NCI-H1092 treated with DMSO at 0.1 percent for 48 hours (cell line): Measurements from ENCODE around the gene DMXL1.

ENCODE experiments used
- DNase-seq: peaks from one replicate; lab custom pipeline; 2025; lab: John Stamatoyannopoulos, UW

Gene DMXL1, protein sequence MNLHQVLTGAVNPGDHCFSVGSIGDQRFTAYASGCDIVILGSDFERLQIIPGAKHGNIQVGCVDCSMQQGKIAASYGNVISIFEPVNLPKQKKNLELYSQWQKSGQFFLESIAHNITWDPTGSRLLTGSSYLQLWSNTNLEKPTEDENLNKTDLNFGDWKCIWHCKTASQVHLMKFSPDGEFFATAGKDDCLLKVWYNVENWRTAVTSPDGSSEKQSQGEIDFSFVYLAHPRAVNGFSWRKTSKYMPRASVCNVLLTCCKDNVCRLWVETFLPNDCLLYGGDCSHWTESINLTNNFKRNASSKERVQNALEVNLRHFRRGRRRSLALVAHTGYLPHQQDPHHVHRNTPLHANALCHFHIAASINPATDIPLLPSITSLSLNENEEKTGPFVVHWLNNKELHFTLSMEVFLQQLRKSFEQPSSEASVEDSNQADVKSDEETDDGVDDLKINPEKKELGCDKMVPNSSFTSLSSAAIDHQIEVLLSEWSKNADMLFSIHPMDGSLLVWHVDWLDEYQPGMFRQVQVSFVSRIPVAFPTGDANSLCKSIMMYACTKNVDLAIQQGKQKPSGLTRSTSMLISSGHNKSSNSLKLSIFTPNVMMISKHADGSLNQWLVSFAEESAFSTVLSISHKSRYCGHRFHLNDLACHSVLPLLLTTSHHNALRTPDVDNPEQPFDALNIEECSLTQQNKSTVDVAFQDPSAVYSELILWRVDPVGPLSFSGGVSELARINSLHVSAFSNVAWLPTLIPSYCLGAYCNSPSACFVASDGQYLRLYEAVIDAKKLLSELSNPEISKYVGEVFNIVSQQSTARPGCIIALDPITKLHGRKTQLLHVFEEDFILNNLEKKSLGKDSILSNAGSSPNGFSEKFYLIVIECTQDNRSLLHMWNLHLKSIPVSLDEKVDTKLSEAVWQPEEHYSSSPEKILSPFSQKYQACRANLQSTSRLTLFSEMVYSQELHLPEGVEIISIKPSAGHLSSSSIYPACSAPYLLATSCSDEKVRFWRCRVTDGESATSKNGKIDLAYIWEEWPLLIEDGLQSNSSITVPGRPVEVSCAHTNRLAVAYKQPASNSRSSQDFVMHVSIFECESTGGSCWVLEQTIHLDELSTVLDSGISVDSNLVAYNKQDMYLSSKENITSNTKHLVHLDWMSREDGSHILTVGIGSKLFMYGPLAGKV (N-terminal part only)

DNA sequence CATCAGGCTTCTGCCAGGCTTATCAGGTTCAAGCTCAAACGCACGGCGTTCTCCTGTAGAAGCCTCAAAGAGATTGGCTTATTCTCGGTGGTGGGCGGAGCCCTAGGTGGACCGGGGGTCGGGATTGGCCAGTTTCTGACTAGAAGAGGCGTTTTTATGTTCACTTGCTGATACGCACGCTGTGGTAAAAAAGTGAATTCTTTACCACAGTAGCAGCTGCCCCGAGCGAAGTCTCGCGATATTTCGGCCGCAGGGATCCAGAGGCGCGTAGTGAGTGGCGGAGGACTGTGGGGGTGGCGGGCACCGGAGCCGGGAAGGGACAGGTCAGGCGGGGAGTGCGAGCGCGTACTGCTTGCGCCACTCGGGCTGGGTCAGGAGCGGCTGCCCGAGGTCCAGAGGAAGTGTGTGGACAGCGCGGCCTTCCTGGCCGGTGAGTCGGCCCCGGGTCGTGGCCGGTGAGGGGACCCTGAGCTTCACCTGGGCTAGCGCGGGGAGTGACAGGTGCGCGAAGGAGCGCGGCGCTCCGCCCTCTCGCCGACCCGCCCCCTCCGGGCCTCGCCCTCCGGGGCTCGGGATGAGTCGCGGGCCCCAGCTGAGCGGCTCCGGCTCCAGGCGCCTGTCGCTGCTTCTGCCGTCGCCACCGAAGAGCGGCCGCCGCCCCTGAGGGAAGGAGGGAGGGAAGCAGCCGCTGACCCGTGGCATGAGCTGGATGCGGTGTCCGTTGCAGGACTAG, at the start of gene DMXL1:
TSS of gene DMXL1 (plus strand) at position 260 of the 733 bp plus-strand sequence. CDS start 483 bp downstream, outside the sequence.
- DNase-seq: peak; percentile 95

DNA sequence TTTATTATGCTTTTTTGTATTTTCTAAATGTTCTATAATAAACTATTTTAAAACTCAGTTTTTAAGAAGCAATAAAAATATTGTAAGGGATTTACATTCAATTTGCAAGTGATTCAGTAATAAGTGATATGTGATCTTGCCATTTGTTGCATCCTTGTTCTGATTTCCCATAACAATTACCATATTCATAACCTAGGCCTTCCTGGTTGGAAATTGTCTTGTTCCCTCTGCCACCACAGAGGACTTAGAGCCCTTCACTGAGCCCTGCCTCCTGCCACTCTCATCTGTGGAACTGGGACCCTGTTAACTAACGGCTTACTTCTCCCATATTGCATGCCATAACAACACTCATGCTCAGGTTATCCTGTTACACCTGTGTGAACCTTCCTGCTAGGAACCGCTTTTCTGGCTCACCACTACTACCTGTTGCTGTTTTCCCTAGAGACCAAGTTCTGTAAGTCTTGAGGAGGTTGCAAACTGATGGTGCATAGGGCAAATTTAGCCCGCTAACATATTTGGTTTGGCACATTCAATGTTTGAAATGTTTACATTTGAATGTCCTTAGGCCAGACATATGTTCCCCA, 49.6 kb upstream of the DMXL1 start:
- no peak for DNase-seq

DNA sequence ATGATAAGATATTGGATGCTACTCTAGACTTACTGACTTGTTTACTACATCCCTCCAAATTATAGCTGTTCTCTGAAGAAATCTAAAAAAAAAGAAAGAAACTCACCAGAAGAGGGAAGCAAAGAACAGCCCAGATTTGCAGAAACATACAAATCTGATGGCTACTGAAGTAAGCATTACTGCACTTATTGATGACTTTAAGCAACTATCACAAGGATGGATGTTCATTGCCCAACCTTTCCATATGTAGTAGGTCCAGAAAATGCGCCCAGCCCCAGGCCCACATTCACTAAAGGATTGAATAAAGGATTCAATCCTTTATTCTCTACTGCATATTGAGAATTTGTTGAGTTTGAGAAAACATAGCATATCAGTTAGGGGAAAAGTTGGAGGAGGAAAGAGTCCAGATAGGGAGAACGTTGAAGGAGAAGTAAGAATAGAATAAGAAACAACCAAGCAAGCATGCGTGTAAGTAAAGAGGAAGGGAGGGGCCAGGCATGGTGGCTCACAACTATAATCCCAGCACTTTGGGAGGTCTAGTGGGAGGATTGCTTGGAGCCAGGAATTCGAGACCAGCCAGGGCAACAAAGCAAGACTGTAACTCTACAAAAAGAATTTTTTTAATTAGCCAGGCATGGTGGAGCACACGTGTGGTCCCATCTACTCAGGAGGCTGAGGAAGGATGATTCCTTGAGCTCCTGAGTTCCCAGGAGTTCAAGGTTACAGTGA, 48.7 kb upstream of the DMXL1 start:
- no peak for DNase-seq

DNA sequence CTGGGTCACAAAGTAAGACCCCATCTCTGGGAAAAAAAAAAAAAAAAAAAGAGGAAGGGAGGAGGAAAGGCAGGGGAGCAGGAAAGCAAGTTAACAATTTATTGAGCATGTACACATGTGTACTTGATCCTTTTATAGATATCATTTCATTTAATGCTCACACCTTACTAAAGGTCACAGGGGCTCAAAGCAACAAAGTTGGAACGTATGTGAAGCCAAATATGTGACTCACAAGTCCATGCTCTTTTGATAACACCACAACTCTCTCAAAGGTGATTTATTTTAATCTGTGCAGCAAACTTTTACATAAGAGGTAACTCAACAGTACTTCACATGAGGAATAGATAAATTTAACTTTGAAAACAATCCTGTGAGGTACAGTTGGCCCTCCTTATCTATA, 48.1 kb upstream of the DMXL1 start:
- DNase-seq: no peak

DNA sequence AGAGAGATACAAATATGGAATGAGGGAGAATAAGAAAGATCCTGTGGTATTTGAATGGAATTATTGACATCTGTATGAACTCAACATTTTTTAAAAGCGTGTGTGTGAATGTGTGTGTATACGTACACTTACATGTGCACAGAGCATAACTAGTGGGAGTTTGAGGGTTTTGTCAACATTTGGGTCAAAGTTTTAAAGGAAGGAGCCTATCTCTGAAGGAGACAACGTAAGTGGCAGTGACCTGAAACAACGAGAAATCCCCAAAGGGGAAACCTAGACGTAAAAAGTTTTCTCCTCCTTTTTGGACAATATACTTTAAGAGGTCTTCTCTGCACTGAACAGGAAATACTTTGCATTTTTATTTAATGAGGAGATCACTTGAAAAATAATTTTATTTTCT, 42.3 kb upstream of the DMXL1 start:
- no peak for DNase-seq

DNA sequence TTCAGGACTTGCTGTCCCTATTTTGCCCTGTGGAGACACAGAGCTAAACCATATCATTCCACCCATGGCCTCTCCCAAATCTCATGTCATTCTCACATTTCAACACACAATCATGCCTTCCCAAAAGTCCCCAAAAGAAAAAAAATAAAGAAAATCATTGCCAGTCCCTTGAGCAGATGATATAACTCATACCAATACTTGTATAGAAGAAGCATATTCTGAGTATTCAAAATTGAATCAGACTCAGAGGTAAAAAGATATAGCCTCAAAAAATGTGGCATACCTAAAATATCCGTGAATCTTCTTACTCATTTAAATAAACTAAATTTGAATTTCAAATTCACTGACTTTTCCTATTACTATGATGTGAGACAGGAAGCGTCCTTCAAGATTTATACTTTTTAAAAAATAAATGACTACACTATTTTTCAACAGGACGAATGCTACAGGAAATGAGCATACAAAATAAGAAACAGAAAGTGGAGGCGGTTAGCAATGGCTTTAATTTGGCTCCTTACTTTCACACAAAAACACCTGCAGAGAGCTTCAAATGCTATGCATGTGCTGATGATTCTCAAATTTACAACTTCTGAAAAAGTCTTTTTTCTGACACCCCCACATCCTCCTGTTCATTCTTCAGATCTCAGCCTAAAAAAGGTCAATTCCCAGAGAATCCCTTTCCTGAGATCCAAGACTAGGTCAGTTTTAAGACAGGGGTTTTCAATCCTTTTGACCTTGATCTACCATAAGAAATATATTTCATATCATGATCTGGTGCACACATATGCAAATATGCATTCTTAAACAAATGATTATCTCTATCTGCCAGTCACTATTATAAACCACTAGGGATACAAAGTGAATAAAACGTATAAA, 39.6 kb upstream of the DMXL1 start:
- no peak for DNase-seq

DNA sequence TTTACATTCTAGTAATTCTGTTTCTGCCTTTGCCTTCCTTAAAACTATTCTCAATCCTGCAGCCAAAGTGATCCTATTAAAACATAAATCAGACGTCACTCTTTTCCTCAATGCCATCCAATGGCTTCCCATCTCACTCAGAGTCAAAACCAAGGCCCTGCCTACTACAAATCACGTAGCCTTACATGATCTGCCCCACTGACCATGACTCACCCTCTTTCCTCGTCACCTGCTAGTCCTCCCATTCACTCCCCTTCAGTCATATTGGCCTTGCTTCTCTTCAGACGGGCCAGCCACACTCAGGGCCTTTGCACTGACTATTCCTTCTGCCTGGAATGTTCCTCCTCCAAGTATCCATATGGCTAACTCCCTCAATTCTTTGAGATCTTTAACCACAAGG, 39.0 kb upstream of the DMXL1 start:
- DNase-seq: no peak

DNA sequence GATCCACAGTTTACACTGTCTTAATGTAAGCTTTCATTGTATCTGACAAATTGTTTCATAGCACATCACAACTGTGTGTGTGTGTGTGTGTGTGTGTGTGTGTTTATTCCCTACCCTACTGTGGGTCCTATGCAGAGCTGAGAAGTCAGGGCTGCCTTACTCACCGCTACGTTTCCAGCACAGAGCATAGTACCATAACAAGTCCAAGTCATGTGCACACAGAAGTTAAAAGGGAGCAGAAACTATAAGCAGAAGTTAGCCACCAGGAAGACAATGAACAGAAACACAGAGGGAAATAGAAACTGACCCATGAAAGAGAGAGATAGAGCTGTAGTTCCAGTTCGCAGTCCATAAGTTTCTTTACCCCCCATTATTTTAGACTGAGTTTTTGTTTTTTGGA, 38.2 kb upstream of the DMXL1 start:
- no peak for DNase-seq

DNA sequence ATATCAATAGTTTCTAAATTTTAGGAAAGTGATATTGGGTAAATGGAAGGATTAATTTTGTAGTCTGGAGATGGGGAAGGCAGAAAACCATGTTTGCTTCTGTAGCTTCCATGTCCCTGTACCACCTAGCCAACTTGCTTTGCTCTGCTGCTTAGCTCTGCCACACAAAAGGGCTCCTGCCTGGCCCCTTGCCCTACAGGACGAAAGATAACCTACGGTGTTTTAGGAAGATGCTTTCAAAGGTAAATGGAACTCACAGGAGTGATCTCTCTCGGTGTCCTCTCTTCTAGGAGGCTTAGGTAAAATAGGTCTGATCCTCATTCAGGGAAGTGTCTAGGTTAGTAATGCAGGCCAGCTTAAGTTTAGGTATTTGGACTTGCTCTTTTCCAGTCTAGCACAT, 37.8 kb upstream of the DMXL1 start:
- no peak for DNase-seq

DNA sequence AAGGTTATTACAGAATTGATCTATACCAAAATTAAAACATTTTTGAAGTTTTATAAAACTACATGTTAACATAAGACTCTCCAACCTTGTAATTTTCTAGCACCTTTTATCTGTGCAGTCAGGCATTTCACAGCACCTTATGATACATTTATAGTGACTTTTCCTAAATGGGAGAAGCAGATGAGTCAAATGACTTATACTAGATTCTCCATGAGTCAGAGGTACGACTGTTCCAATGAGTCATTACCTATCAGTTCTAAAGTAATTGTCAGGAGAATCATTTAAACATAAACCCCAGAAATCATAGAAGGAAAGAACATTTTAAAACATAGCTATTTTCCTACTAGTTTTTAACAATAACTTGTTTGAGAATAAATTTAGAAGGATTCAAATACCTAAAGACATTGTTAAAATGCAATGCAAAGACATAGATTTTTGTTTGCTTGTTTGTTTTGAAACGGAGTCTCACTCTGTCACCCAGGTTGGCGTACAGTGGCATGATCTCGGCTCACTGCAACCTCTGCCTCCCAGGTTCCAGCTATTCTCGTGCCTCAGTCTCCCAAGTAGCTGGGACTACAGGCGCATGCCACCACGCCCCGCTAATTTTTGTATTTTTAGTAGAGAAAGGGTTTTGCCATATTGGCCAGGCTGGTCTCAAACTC, 34.7 kb upstream of the DMXL1 start:
- DNase-seq: no peak

DNA sequence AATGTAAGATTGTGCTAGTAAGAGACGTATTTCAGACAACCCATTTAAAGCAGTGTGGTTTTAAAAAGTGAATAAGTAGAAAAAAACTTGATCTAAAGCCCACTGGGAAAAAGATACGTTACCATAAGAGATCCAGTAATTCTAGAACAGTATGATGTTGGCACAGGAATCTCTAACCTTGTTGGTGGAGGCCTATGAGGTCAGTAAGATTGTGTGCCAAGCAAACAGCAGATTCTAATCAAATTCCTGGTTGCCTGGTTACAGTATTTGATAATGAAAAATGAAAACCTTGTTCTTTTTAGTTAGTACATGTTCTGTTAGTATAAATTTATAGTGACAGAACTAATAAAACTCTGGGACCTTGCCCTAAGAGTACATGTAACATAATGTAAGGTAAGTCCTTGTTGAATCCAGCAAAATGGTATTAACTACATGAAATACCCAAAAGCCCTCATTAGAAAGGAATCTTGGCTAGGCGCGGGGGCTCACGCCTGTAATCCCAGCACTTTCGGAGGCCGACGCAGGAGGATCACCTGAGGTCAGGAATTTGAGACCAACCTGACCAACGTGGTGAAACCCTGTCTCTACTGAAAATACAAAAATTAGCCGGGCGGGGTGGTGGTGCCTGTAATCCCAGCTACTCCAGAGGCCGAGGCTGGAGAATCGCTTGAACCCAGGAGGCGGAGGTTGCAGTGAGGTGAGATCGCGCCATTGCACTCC, 33.2 kb upstream of the DMXL1 start:
- DNase-seq: no peak

DNA sequence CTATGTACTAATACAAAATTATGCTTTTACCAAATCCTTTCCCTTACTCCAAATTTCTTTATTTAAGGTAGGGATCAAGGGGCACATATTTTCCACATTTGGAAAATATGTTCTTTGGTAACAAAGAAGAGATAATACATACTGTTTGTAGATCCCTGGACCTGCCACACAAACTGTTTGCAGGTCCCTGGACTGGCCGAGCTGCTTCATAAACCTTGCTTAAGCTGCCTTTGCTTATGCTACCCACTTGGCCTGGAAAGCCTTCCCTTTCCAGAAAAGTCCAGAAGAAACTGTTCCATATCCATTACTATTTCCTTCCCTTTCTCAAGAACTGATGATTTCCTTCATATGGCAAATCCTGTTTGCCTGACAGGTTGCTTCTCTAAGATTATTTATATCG, 22.6 kb upstream of the DMXL1 start:
- DNase-seq: no peak

DNA sequence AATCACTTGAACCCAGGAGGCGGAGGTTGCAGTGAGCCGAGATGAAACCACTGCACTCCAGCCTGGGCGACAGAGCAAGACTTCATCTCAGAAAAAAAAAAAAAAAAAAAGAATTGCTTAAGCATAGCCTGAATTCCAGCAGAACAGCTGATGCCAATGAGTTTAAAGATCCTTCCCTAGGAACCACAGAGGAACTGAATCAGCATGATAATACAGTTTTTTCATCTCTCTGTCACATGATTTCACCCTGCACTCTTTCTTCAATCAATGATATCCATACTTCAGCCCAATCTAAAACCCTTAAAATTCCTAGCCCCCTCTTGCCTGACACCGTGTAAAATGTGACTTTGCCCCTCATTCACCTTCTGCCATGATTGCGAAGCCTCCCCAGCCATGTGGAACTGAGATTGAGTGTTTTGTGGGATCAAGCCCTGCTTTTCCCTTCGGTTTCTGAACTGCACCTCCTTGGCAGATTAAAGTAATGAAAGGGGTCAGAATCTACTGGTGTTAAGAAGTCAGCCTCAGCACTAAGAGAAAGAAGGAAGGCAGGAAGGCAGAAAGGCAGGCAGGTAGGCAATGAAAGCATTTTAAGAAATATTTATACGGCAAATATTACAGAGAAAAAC, 20.9 kb upstream of the DMXL1 start:
- DNase-seq: no peak

DNA sequence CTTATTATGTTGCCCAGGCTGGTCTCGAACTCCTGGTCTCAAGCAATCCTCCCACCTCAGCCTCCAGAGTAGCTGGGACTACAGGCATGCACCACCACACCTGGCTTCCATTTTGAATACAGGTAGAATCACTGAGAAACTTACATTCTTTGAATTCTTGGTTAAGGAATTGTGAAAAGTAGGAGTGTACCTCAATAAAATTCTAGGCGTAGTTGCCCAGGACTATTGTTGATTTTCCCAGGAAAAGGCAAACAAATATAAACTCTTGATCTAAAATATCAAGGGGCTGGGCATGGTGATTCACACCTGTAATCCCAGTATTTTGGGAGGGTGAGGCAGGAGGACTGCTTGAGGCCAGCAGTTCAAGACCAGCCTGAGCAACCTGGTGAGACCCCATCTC, 16.8 kb upstream of the DMXL1 start:
- DNase-seq: no peak

DNA sequence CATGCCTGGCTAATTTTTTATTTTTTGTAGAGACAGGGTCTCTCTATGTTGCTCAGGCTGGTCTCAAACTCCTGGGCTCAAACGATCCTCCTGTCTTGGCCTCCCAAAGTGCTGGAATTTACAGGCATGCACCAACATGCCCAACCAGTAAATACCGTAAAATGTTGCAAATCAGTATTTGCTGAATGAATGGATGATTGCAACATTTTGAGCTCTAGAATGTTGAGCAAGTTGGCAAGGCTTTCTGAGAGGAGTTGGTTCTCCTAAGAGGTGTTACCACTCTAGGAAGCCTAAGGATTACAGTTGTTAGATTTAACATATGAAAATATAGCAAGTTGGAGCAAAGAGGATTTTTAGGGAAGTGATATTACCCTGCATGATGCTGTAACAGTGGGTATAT, 15.6 kb upstream of the DMXL1 start:
- no peak for DNase-seq

DNA sequence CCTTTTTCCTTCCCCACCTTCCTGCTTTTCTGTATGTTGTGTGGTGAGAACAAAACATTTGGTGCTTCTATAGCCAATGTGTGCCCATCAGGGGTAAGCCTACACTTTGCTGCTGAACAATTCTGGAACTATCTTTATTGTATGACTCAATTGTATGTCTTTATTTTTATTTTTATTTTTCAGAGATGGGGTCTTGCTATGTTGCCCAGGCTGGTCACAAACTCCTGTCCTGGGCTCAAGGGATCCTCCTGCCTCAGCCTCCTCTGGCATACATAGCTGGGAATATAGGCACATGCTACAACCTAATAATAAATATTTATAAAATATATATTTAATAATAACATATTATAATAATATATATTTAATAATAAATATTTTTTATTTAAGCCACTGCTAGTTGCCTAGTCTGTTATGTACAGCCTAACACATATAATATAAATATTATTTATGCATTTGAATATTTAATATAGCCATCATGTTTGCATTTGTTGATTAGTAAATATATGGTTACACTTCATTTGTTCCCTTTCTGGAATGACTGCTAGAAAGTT, 11.8 kb upstream of the DMXL1 start:
- DNase-seq: no peak

DNA sequence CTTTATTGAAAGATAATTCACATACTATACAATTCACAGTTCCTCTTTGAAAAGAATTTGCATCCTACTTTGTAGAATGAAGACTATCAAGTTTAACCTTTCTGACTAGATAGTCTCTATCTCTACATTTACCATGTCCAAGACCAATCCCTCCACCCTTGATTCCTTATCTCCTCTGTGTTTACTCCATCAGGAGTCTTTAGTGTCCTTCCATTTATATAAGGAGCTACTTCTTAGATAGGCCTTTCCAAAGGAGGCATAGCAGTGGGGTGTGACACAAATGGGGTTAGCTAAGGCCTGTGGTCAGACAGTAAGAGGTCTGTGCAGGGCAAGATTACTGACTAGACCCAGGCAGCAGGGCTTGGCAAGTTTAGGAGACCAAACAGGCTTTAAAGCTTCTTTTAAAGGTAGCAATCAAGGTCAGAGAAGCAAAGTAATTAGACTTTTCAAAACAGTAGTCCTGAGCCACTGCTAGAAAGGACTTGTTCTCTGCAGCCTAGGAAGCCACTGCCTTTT, 11.1 kb upstream of the DMXL1 start:
- no peak for DNase-seq
